MM.1S (cell line): ENCODE results near the gene AHCY.

Experiments used
- DNase-seq: peaks from one replicate; pipeline ENCODE4 v3.0.0-alpha.2; 2015
- H2AFZ ChIP-seq: fragments of 300-600 bp; sonication (generic); 2 replicates; pipeline ENCODE4 v1.6.0; 2016; ENCODE audit warnings: antibody characterized with exemption, low read length
- H3F3A ChIP-seq: fragments of 300-600 bp; sonication (generic); 2 replicates; pipeline ENCODE4 v1.6.1; 2016; ENCODE audit warnings: mild to moderate bottlenecking, antibody characterized with exemption, low read length, moderate library complexity, mixed read lengths; ENCODE audit not compliant: insufficient read depth
- H3K27ac ChIP-seq: fragments of 300-600 bp; sonication (generic); 2 replicates; pipeline ENCODE4 v1.5.1; 2016; ENCODE audit warnings: mild to moderate bottlenecking, low read length
- H3K27me3 ChIP-seq: fragments of 300-600 bp; sonication (generic); replicated peaks from 2 replicates; pipeline ENCODE4 v1.6.0; 2016; ENCODE audit warnings: low read length; ENCODE audit not compliant: insufficient read depth
- H3K36me3 ChIP-seq: fragments of 300-600 bp; sonication (generic); replicated peaks from 2 replicates; pipeline ENCODE4 v1.6.1; 2016; ENCODE audit warnings: mild to moderate bottlenecking, low read length, mixed read lengths; ENCODE audit not compliant: insufficient read depth
- H3K4me1 ChIP-seq: fragments of 300-600 bp; sonication (generic); 2 replicates; pipeline ENCODE4 v1.6.1; 2016; ENCODE audit warnings: low read length, mixed read lengths
- H3K4me2 ChIP-seq: fragments of 300-600 bp; sonication (generic); 2 replicates; pipeline ENCODE4 v1.6.0; 2016; ENCODE audit warnings: low read depth, low read length
- H3K4me3 ChIP-seq: fragments of 300-600 bp; sonication (generic); 2 replicates; pipeline ENCODE4 v1.5.1; 2016; ENCODE audit warnings: low read length, mixed read lengths
- H3K79me2 ChIP-seq: fragments of 300-600 bp; sonication (generic); 2 replicates; pipeline ENCODE4 v1.6.1; 2016; ENCODE audit warnings: mixed run types, low read length, mixed read lengths
- H3K9ac ChIP-seq: fragments of 300-600 bp; sonication (generic); 2 replicates; pipeline ENCODE4 v1.6.1; 2016; ENCODE audit warnings: low read length, mixed read lengths
- H3K9me2 ChIP-seq: fragments of 300-600 bp; sonication (generic); replicated peaks from 2 replicates; pipeline ENCODE4 v1.6.1; 2016; ENCODE audit warnings: mild to moderate bottlenecking, low read length, mixed read lengths; ENCODE audit not compliant: insufficient read depth
- H3K9me3 ChIP-seq: fragments of 300-600 bp; sonication (generic); replicated peaks from 2 replicates; pipeline ENCODE4 v1.6.1; 2016; ENCODE audit warnings: mild to moderate bottlenecking, low read length, mixed read lengths; ENCODE audit not compliant: insufficient read depth
- H4K20me1 ChIP-seq: fragments of 300-600 bp; sonication (generic); 2 replicates; pipeline ENCODE4 v1.6.1; 2016; ENCODE audit warnings: mild to moderate bottlenecking, low read length, moderate library complexity, mixed read lengths; ENCODE audit not compliant: insufficient read depth
- CTCF ChIP-seq: fragments of 300-600 bp; sonication (generic); IDR thresholded peaks from 2 replicates; pipeline ENCODE4 v1.5.1; 2016; ENCODE audit warnings: antibody characterized with exemption, low read length, mixed read lengths
- EZH2 ChIP-seq: fragments of 300-600 bp; sonication (generic); optimal IDR thresholded peaks from 2 replicates; pipeline ENCODE3; 2017; ENCODE audit warnings: low read depth, mild to moderate bottlenecking, antibody characterized with exemption, low read length, mixed read lengths
- EZH2phosphoT487 ChIP-seq: fragments of 300-600 bp; sonication (generic); IDR thresholded peaks from 2 replicates; pipeline ENCODE4 v1.6.1; 2018; ENCODE audit warnings: antibody characterized with exemption, low read length

AHCY gene

GRCh38 chr20:34305333-34306230 lies 2.4 kb upstream of the AHCY start:
- Histone ChIP-seq H3K27me3 (no peaks in the 10 kb centered on the region), H4K20me1 (no peaks in the 10 kb centered on the region), H3K9me2 (no peaks in the 10 kb centered on the region), H2AFZ (no peak overlapping the region), H3K4me3 (no peak overlapping the region), H3K79me2 (peaks cover 22% of the 10 kb centered on the region), H3K9ac (no peak overlapping the region), H3K4me1 (peaks cover 15% of the 10 kb centered on the region), H3K36me3 (no peaks in the 10 kb centered on the region), H3F3A (no peaks in the 10 kb centered on the region), H3K27ac (no peak overlapping the region), H3K9me3 (no peaks in the 10 kb centered on the region), H3K4me2 (no peak overlapping the region)
- DNase-seq = no peak
- TF ChIP-seq EZH2phosphoT487 = no peak

GRCh38 chr20:34302312-34302722 lies 838 bp downstream of the AHCY start:
- Histone ChIP-seq H3K27me3 (no peaks in the 10 kb centered on the region), H3K4me1 (peaks cover 16% of the 10 kb centered on the region), H3K9me3 (no peaks in the 10 kb centered on the region), H3K27ac (peak overlapping the region; percentile 73; the same call in 1 of the 2 replicates), H3K4me3 (peak overlapping the region; percentile 91), H2AFZ (peak overlapping the region; percentile 81), H3F3A (no peaks in the 10 kb centered on the region), H3K9me2 (no peaks in the 10 kb centered on the region), H3K36me3 (no peaks in the 10 kb centered on the region), H3K9ac (peak overlapping the region; percentile 96), H3K79me2 (peaks cover 49% of the 10 kb centered on the region), H4K20me1 (no peaks in the 10 kb centered on the region), H3K4me2 (peak overlapping the region; percentile 87)
- TF ChIP-seq EZH2phosphoT487 (no peak), EZH2 (no peak), CTCF (0 out of 2 replicates have a peak, but pooled peaks have one; percentile 11)
- peak; percentile 32 for DNase-seq

- H3K9me3 ChIP-seq = no peaks in the 10 kb centered on the region
- peaks cover 54% of the 10 kb centered on the region for H3K79me2 ChIP-seq
- no peaks in the 10 kb centered on the region for H3K9me2 ChIP-seq
- H3K27ac ChIP-seq = no peak overlapping the region
- H3F3A ChIP-seq = no peaks in the 10 kb centered on the region
- no peak for DNase-seq
- H3K36me3 ChIP-seq = no peaks in the 10 kb centered on the region
- peak overlapping the region; percentile 87 for H3K4me2 ChIP-seq
- H3K4me3 ChIP-seq = peak overlapping the region; percentile 91
- peaks cover 16% of the 10 kb centered on the region for H3K4me1 ChIP-seq
- H4K20me1 ChIP-seq = no peaks in the 10 kb centered on the region
- peak overlapping the region; percentile 96; the same call in 1 of the 2 replicates for H3K9ac ChIP-seq
- H3K27me3 ChIP-seq = no peaks in the 10 kb centered on the region
- TF ChIP-seq EZH2phosphoT487 (no peak), CTCF (no peak), EZH2 (no peak)
- peak overlapping the region; percentile 81; the same call in 1 of the 2 replicates for H2AFZ ChIP-seq
Measured at GRCh38 chr20:34301587-34302311, 1.4 kb downstream of the AHCY start.
